ENCODE data around the gene GABRA4. TPM values are rescaled to one million over a fixed set of nuclear protein-coding genes. Genes with fewer than 3 reads are reported as not detected.

The GABRA4 gene
- total RNA-seq, 1 donor from 2014 or later, result not detected

- no peak for ATAC-seq
- Histone ChIP-seq H3K9me3 (no peaks in the 10 kb centered on the region), H3K27me3 (ENCODE audit: low read depth) (no peaks in the 10 kb centered on the region), H3K27ac (no peak overlapping the region), H3K4me1 (no peaks in the 10 kb centered on the region), H3K36me3 (no peaks in the 10 kb centered on the region), H3K4me3 (no peak overlapping the region)
- no peak for TF ChIP-seq CTCF (IDR thresholded peaks at IDR 0.05)
- intact Hi-C loops (cut with DNase I), result no loop called here
- no peak for DNase-seq
Observed at GRCh38 chr4:46979726-46980125, 13.7 kb downstream of the GABRA4 start.

- intact Hi-C loops (cut with DNase I), result no loop called here
- Histone ChIP-seq H3K36me3 (no peaks in the 10 kb centered on the region), H3K27me3 (ENCODE audit: low read depth) (no peaks in the 10 kb centered on the region), H3K27ac (no peak overlapping the region), H3K4me3 (no peak overlapping the region), H3K9me3 (no peaks in the 10 kb centered on the region), H3K4me1 (no peaks in the 10 kb centered on the region)
- ATAC-seq (no peak), DNase-seq (no peak)
- TF ChIP-seq CTCF (IDR thresholded peaks at IDR 0.05), result no peak
Observed at GRCh38 chr4:46979283-46979682, 14.1 kb downstream of the GABRA4 start.

- no peak for ATAC-seq
- Histone ChIP-seq H3K4me3 (no peak overlapping the region), H3K27ac (no peak overlapping the region), H3K9me3 (no peaks in the 10 kb centered on the region), H3K4me1 (no peaks in the 10 kb centered on the region), H3K36me3 (no peaks in the 10 kb centered on the region), H3K27me3 (ENCODE audit: low read depth) (no peaks in the 10 kb centered on the region)
- DNase-seq, result no peak
- TF ChIP-seq CTCF (IDR thresholded peaks at IDR 0.05), result no peak
- intact Hi-C loops (cut with DNase I), result no loop called here
Observed at GRCh38 chr4:46977245-46977644, 16.1 kb downstream of the GABRA4 start.

GRCh38 chr4:46975812-46976553, 17.4 kb downstream of the GABRA4 start:
- Histone ChIP-seq H3K36me3 (no peaks in the 10 kb centered on the region), H3K27me3 (ENCODE audit: low read depth) (no peaks in the 10 kb centered on the region), H3K9me3 (no peaks in the 10 kb centered on the region), H3K27ac (no peak overlapping the region), H3K4me3 (no peak overlapping the region), H3K4me1 (no peaks in the 10 kb centered on the region)
- TF ChIP-seq CTCF (IDR thresholded peaks at IDR 0.05), result no peak
- no peak for DNase-seq
- intact Hi-C loops (cut with DNase I), result no loop called here
- ATAC-seq, result no peak

GRCh38 chr4:46974891-46975543, 18.4 kb downstream of the GABRA4 start:
- ATAC-seq (no peak), DNase-seq (no peak)
- no peaks in the 10 kb centered on the region for H3K27me3 ChIP-seq (ENCODE audit: low read depth)
- intact Hi-C loops (cut with DNase I), result no loop called here
- TF ChIP-seq CTCF (IDR thresholded peaks at IDR 0.05), result no peak
- no peak overlapping the region for H3K4me3 ChIP-seq
- no peak overlapping the region for H3K27ac ChIP-seq
- no peaks in the 10 kb centered on the region for H3K36me3 ChIP-seq
- H3K4me1 ChIP-seq, result no peaks in the 10 kb centered on the region
- H3K9me3 ChIP-seq, result no peaks in the 10 kb centered on the region
